ENCODE data around the gene IGSF21. TPM values are rescaled to one million over a fixed set of nuclear protein-coding genes. Genes with fewer than 3 reads are reported as not detected.

Gene IGSF21
- total and polyA plus RNA-seq, 10 of the 15 experiments (the other 5 are each of a cell fraction or from before 2014, with no cell fraction given) = 0.03 to 0.49 TPM; not detected in 8

DNA sequence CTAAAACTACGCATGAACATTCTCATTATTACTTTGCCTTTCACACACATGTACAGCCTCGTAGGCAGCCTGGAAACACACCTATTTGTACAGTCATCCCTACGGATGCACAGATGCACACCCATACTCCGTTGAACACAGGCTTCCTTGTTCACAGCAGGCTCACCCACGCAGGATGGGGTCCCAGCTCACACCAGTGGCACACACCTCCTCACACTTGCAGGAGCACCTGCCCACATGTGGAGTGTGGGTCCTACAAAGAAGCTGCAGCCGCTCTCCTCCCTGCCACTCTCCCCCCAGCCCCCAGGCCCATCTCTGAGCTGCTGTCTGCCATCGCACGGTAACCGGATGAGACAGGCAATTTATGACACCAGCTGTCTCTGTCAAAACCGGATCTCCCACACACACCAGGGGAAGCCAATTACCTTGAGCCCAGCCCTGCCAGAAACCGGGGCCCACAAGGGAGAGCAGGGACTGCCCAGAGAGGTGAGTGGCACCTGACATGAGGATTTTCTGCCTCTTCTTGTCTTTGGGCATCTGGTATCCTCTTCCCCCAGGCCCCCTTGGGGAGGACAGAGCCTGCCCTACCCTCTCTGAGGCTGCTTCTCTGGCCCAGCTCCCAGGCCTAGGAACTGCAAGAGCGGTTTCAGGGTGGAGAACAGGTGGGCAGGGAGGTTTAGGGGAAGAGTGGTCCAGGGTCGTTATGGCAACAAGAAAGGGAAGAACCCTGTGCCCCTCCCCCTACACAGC, 175.4 kb downstream of the IGSF21 start (continued):
- TF ChIP-seq, protein P1, sequence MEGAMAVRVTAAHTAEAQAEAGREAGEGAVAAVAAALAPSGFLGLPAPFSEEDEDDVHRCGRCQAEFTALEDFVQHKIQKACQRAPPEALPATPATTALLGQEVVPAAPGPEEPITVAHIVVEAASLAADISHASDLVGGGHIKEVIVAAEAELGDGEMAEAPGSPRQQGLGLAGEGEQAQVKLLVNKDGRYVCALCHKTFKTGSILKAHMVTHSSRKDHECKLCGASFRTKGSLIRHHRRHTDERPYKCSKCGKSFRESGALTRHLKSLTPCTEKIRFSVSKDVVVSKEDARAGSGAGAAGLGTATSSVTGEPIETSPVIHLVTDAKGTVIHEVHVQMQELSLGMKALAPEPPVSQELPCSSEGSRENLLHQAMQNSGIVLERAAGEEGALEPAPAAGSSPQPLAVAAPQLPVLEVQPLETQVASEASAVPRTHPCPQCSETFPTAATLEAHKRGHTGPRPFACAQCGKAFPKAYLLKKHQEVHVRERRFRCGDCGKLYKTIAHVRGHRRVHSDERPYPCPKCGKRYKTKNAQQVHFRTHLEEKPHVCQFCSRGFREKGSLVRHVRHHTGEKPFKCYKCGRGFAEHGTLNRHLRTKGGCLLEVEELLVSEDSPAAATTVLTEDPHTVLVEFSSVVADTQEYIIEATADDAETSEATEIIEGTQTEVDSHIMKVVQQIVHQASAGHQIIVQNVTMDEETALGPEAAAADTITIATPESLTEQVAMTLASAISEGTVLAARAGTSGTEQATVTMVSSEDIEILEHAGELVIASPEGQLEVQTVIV (IDR thresholded peaks at IDR 0.05; ENCODE audit: borderline replicate concordance, partially characterized antibody) = no peak
- TF ChIP-seq MYC (IDR thresholded peaks at IDR 0.05; ENCODE audit: insufficient read depth, insufficient read length, insufficient replicate concordance, low read length, severe bottlenecking) (no peak), CEBPB (IDR thresholded peaks at IDR 0.05; ENCODE audit: borderline replicate concordance in 1 of 2, low read depth in 2 of 2, low read length in 2 of 2) (no peak), CEBPZ (IDR thresholded peaks at IDR 0.05; ENCODE audit: low read depth, low read length) (no peak), ZBTB11 (CRISPR knock-in tag; IDR thresholded peaks at IDR 0.05) (no peak), FOXK2 (IDR thresholded peaks at IDR 0.05) (no peak), CBX5 (IDR thresholded peaks at IDR 0.05; ENCODE audit: low read depth) (no peak), BRCA1 (IDR thresholded peaks at IDR 0.05; ENCODE audit: low read depth, low read length) (no peak), ESRRA (IDR thresholded peaks at IDR 0.05; ENCODE audit: low read length) (no peak), ATF7 (IDR thresholded peaks at IDR 0.05; ENCODE audit: low read depth) (peak; percentile 12; the same call in 1 of the 2 replicates), PML (IDR thresholded peaks at IDR 0.05; ENCODE audit: low read length) (no peak), YBX1 (IDR thresholded peaks at IDR 0.05) (no peak), PAX5 (IDR thresholded peaks at IDR 0.05; ENCODE audit: borderline replicate concordance, low read depth, low read length) (no peak)
- TF ChIP-seq, protein P2, sequence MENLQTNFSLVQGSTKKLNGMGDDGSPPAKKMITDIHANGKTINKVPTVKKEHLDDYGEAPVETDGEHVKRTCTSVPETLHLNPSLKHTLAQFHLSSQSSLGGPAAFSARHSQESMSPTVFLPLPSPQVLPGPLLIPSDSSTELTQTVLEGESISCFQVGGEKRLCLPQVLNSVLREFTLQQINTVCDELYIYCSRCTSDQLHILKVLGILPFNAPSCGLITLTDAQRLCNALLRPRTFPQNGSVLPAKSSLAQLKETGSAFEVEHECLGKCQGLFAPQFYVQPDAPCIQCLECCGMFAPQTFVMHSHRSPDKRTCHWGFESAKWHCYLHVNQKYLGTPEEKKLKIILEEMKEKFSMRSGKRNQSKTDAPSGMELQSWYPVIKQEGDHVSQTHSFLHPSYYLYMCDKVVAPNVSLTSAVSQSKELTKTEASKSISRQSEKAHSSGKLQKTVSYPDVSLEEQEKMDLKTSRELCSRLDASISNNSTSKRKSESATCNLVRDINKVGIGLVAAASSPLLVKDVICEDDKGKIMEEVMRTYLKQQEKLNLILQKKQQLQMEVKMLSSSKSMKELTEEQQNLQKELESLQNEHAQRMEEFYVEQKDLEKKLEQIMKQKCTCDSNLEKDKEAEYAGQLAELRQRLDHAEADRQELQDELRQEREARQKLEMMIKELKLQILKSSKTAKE (IDR thresholded peaks at IDR 0.05; ENCODE audit: low read depth, poor library complexity, severe bottlenecking) = no peak
- TF ChIP-seq, protein P3, sequence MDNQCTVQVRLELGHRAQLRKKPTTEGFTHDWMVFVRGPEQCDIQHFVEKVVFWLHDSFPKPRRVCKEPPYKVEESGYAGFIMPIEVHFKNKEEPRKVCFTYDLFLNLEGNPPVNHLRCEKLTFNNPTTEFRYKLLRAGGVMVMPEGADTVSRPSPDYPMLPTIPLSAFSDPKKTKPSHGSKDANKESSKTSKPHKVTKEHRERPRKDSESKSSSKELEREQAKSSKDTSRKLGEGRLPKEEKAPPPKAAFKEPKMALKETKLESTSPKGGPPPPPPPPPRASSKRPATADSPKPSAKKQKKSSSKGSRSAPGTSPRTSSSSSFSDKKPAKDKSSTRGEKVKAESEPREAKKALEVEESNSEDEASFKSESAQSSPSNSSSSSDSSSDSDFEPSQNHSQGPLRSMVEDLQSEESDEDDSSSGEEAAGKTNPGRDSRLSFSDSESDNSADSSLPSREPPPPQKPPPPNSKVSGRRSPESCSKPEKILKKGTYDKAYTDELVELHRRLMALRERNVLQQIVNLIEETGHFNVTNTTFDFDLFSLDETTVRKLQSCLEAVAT (IDR thresholded peaks at IDR 0.05) = 0 out of 2 replicates have a peak, but pooled peaks have one; percentile 7

Measured in GM12878 (cell line).